GM12864 (cell line): ENCODE measurements around the gene GSTO1.

Experiments used
- DNase-seq: peaks from one replicate; pipeline ENCODE4 v3.0.0-alpha.2; 2011; ENCODE audit warnings: low read depth
- H3K4me3 ChIP-seq: 2 replicates; pipeline ENCODE4 v1.5.1; 2011; ENCODE audit warnings: mild to moderate bottlenecking, low read depth, low read length, control low read depth
- TF ChIP-seq, protein P1 (sequence below): IDR thresholded peaks from 2 replicates; pipeline ENCODE4 v1.5.1; 2011; ENCODE audit warnings: low read depth, mild to moderate bottlenecking, moderate library complexity, low read length, control low read depth, inconsistent platforms; ENCODE audit errors: missing control alignments

The GSTO1 gene

DNA sequence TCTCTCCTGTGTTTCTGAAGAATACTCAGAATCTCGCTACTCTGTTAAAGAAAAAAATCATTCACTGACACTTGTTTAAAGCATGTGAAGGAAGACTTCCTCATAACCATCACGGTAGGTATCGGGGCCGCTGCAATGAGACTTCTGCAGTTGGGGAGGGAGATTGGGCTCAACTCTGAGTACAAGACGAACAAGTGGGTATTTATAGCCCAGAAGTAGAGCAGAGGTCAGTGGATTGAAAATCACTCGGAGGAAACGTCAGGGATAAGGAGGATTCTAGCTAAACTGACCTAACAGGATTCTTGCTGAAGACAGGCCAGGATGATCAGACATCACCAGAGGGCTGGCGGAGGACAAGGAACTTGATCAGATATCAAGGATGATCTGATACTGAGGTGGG, 50.2 kb downstream of the GSTO1 start:
- H3K4me3 ChIP-seq = no peak overlapping the region
- TF ChIP-seq, protein P1, sequence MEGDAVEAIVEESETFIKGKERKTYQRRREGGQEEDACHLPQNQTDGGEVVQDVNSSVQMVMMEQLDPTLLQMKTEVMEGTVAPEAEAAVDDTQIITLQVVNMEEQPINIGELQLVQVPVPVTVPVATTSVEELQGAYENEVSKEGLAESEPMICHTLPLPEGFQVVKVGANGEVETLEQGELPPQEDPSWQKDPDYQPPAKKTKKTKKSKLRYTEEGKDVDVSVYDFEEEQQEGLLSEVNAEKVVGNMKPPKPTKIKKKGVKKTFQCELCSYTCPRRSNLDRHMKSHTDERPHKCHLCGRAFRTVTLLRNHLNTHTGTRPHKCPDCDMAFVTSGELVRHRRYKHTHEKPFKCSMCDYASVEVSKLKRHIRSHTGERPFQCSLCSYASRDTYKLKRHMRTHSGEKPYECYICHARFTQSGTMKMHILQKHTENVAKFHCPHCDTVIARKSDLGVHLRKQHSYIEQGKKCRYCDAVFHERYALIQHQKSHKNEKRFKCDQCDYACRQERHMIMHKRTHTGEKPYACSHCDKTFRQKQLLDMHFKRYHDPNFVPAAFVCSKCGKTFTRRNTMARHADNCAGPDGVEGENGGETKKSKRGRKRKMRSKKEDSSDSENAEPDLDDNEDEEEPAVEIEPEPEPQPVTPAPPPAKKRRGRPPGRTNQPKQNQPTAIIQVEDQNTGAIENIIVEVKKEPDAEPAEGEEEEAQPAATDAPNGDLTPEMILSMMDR = no peak
- DNase-seq = no peak

DNA sequence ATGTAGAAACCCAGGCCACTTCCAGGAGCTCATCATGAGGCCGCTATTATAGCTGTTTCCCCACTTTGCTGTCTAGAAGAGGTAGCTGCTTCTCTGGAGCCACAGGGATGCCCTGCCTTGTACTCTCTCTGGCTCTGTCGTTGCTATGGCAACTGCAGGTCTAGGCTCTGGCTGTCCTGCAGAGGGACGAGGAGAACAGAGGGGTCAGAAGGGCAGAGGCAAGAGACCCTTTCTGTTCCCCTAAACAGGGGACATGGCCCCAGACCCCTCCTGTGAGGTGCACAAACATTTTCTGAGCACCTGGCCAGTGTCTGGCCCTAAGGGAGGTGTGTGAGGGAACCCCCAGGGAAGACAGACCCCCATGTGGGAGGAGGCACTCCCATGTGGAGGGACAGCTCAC, 52.2 kb downstream of the GSTO1 start:
- DNase-seq = no peak
- H3K4me3 ChIP-seq = no peak overlapping the region
- TF ChIP-seq, protein P1 = no peak

DNA sequence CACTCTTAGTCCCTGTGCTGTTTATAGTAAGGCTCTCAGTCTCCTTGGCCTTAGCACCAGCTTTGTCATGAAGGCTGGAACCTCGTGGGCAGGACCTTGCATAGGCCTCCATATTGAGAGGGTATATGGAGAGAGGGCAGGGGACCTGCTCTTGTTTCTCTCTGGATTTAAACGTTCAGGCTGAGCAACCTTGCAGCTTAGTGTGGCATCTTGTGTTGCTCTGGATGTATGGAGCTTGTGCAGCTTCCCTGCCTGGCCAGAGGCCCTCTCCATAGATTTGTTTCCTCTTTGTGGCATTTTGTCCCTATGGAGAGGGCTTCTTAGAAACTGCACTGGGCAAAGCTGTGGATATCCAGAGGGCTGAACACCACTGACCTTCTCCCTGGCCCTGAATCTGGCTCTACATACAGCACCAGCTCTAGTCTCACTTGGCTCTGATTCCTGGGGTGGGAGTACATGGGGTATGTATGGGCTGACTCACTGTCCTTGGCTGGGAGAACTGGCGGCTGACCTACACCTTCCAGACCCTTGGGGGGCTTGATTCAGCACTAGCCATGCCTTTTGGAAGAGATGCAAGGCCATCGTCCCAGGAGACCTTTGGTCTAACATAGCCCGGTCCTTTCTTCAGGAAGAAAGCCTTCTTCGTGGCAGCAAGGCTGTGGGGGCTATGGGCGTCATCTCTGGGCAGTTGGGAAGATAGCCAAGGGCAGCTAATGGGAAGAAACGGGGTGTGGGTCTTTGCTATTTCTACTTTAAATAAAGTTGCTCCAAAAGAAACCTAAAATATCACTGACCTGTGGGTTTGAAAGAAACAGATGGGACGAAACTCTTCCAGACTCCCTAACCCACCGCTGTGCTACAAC, 53.1 kb downstream of the GSTO1 start:
- no peak for DNase-seq
- TF ChIP-seq, protein P1 = no peak
- H3K4me3 ChIP-seq = no peak overlapping the region

DNA sequence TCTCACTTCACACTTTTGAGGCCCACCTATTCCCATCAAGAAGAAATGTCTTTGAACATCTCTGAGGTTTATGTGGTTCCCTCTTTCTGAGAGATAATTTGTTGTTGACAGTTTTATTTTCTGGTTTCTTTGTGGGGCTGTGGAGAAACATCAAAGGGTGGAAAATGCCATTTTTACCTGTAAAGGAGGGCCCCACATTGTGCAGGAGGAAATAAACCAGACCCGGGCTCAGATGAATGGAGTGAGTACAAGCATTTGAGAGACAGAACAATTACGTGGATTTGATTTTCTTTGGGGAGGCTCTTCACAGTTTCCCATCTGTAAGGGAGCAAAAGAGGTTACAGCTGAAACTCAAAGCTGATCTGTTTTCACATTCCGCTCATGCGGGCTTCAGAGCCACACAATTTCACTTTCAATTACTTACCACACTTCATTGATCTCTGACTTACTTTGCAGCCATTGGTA, 53.8 kb downstream of the GSTO1 start:
- TF ChIP-seq, protein P1 = no peak
- DNase-seq = no peak
- H3K4me3 ChIP-seq = no peak overlapping the region

DNA sequence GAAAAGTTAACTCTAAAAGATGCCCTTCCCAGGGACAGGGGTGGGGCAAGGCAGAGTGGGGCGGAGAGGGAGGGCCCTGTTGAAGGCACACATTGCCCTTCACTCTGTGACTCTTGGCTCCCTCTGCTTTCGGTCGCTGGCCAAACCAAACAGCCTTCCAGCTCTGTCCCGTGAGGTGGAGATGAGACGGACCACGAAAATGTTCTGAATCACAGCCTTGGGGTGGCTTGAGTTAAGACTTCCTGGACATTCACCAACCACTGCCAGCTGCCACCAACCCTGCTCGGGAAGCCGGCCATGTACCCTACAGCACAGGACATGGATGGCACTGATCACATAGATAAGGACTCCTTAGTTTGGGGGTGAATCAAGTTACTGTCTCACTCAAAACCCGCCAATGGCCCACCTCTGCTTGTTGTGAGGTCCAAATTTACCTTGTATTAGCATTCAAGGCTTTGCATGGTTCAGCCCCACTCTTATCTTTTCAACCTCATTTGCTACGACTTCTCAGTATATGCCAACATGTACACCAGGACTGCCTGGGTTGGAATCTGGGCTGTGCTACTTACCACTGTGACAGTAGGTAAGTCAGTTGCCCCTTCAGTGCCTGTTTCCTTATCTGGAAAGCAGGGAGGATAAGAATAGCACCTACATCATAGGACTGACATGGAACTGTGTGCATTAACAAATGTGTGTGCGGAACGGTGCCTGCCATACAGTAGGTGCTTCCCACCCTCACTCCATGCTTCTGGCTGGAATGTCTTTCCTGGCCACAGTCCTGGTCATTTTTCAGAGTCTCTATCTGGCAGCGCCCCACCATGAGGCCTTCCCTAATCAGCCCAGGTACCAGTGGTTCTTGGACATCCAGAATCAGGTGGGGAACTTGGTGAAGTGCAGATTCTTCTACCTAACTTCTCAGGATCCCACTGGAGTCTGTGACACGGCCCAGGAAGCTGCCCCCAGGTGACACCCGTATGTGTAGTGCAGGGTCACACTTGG, 55.6 kb downstream of the GSTO1 start:
- TF ChIP-seq, protein P1 = no peak
- DNase-seq = no peak
- H3K4me3 ChIP-seq = no peak overlapping the region

DNA sequence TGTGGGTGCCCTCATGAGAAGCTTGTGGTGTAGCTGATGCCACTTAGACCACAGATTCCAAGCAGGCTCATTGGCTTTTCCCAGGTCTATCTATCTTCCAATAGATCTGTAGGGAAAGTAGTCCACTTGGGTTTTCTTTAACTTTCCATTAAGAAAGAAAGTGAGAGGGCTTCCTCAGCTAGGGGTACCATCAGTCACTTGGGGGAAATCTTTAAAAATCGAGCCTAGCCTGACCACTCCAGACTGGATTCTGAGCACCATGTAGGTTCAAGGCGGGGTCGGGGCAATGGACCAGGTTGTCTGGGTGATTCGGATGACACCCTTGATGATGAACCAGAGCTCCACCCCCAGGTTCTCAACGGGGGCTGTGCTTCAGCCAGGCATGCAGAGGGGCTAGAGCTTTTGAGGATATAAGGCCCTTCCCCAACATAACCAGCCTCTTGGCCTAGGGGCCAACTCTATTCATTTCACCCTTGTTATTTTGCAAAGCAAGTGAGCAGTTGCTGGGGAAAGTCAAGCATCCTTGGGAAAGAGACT, 56.6 kb downstream of the GSTO1 start:
- no peak for DNase-seq
- no peak overlapping the region for H3K4me3 ChIP-seq
- TF ChIP-seq, protein P1 = no peak
